GM18861 (cell line): ENCODE results near the gene INPP5A.

ENCODE experiments used
- ATAC-seq: cut with Tn5 transposase; IDR thresholded peaks from one replicate; pipeline ENCODE4 v1.9.1; 2021; ENCODE audit not compliant: unreplicated experiment

INPP5A gene

DNA sequence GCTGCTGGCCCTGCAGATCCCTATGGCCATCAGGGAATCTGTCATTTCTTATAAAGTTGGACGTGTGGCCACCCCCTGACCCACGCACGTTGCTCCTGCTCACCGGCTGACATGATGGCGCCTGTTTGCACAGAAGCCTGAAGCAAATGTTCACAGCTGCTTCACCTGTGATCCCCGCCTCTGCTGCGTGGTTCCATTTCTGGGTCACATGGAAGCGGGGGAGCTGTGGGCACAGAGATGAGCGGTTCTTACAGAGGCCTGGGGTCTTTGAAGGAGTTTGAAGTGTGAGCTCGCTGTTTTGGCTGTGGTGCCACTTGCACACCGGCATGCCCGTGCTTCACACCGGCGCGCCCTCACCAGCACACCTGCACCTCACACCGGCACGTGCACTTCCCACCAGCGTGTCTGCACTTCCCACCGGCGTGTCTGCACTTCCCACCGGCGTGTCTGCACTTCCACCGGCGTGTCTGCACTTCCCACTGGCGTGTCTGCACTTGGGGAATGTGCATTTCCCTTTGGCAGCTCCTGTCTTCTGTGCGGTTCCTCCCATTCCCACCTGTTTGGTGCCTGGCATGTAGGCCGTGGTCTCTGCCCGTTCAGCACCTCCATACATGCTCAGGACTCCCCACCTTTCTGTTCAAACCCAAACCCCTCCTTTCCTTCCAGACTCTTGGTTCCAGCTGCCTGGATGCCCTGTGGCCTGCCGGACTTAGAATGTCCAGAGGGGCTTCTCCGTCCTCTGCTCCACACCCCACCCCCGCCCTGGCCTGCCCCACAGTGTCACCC lies 86.7 kb downstream of the INPP5A start:
- no peak for ATAC-seq

DNA sequence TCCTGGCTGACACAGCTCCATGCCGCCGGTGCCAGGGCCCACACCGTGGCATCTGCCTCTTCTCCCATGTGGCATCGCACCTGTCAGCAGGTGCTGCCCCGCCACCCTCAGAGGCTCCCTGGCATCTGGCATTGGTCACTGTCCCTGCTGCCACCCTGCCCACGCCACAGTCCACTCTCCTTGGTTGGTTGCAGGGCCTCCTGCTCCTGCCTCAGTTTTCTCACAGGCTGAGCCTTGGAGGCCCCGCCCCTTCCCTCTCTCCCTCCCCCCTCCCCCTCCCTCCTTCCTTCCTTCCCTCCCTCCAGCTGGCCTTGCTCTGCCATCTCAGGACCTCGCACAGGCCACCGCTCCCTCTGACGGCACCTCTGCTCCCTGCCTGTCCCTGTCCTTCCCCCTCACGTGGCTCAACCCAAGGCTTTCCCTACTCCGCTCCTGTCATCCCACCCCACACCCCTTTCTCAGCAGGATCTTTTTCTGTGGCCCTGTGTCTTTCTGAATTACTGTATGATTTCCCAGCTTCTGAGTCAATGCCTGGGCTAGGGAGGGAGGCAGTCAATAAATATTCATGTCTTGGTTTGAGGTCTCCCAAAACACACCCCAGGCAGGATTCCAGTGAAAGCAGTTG lies 87.4 kb downstream of the INPP5A start:
- no peak for ATAC-seq

DNA sequence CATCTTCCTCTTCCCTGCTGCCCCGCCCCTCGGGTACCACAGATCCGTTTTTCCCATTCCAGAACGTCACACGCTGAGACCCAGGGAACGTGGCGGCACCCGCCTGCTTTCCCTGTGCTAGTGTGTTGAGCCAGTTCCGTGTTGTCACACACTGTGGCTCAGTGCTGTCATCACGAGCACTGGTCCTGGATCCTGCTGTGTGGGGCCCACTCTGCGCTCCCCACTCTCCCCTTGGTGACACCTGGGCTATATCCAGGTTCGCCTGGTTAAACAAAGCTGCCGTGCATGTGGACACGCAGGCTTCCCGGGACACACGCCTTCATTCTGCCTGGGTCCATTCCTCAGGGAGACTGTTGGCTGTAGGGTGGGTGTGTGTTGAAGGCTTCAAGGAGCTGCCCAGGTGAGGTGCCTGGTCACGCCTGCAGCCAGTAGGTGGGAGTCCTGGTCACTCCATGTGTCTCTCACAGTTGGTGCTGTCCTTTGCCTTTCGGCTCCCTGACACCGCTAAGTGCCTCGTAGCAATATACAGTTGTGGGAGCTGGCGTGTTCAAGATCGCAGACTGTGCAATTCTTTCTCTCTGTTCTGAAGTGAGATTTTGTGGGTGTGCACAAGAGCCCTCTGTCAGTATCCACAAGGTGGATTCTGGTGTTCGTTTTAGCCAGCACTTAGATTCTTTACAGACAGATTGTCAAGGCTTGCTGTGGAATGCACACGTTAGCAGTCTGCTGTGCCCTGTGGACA lies 88.6 kb downstream of the INPP5A start:
- no peak for ATAC-seq

DNA sequence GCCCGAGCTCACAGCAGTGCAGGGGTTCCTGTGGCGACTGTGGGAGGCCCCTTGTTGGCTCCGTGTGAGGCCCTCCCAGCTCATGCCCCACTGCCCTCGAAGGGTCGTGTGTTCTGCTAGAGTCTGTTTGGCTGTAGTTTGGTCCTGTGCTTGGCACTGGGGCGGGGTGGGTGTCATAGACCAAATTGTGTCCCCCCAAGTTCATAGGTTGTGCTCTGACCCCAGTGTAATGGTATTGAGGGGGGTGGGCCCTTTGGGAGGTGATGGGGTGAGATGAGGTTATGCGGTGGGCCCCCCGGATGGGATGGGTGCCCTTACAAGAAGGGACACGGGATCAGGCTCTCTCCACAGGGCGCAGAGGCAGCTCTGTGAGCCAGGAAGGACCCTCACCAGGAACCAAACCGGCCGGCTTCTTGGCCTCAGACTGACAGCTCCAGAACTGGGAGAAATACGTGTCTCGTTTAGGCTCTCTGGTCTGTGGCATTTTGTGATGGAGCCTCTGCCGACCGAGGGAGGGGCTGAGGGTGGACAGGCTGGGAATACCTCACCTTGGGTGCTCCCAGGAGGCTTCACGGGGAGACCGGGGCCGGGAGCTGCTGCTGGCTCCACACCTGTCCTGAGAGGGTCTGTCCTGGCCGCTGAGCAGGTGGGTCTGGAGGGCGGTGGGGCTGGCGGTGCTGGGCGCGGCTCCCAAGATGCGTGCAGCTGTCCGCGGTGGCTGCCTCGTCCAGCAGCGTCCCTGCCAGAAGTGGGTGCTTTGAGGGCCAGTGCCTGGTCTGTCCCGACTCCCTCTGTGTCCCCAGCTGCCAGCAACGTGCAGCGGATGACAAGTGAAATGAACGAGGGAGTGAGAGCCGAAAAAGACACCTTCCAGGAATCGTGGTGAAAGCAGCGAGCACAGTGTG lies 89.4 kb downstream of the INPP5A start:
- ATAC-seq = no peak

DNA sequence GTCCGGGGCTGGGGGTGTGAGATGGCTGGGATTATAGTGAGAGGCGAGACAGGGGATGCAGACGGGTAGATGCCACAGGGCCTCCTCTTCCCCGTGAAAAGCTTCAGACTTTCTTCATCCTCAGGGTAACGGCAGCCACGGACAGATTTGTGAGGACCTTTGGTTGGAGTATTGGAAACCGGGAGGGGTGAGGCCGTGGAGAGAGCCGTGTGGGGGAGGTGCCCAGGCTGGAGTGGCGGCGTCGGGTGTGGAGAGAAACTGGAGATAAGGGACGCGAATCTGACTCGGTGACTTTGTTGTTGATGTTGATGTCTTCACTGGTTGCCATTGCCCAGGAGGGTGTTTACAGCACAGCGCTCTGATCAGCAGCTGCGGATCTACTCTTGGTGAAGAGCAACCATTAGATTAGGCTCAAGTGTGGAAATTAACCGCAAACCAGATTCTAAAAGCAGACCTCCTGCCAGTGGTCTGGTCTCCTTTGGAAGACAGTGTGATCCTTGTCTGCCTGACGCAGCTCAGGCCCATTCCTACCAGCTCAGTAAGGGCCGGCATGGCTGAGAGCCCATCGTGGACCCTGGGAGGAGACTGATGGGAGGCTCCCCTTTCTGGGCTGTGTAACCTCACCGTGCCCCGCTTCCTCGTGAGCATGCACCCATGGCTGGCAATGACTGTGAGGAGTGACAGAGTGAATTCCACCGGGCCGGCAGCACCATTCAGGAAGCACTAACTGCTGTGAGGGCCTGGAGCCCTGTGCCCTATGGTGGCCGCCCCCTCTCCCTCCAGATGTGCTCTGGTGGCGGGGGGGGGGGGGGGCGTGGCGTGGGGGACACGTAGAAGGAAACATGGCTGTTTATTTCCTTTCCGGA lies 90.3 kb downstream of the INPP5A start:
- no peak for ATAC-seq

DNA sequence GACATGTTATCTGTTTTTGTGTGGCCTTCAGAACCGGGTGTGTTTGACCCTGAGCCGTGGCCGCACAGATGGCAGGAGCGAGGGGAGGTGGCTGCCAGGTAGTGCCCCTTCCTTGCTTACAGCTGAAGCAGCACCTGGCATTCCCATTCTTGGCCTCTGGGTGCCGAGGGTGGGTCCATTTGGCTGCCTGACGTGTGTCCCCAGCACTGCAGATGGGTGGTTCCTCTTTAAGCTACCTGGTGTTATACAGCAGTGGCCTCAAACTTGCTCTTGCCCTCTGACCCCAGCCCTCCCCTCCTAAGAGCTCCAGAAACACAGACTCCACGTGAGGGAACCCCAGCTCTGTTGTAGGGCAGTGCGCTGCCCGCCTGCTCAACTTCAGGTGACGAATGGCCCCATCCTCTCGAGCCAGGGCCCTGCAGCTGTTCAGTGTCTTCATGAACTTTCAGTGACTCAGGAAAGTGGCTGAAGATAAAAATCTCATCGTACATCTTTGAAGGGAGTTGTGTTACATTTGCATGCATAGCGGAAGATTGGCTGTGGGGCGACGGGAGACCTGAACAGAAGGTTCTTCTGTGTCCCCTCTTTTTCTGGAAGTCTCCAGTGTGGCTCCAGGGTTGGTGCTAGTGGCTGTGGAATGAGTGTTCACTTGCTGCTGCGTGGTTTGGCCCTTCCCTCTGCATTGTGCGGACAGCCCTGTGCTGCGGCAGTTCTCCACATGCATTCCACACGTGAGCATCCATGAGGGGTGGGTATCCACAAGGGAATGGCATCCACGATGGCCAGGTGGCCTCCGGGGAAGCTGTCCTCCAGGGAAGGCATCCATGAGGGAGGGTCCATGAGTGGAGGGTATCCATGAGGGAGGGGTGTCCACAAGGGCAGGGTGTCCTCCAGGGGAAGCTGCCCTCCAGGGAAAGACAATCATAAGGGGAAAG lies 91.6 kb downstream of the INPP5A start:
- no peak for ATAC-seq

DNA sequence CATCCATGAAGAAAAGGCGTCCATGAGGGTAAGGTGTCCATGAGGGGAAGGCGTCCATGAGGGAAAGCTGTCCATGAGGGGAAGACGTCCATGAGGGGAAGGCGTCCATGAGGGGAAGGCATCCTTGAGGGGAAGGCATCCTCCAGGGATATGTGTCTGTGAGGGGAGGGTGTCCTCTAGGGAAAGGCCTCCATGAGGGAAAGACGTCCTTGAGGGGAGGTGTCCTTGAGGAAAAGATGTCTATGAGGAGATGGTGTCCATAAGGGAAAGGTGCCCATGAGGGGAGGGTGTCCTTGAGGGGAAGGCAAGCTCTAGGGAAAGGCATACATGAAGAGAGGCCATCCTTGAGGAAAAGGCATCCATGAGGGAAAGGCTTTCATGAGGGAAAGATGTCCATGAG lies 92.6 kb downstream of the INPP5A start:
- ATAC-seq = no peak

DNA sequence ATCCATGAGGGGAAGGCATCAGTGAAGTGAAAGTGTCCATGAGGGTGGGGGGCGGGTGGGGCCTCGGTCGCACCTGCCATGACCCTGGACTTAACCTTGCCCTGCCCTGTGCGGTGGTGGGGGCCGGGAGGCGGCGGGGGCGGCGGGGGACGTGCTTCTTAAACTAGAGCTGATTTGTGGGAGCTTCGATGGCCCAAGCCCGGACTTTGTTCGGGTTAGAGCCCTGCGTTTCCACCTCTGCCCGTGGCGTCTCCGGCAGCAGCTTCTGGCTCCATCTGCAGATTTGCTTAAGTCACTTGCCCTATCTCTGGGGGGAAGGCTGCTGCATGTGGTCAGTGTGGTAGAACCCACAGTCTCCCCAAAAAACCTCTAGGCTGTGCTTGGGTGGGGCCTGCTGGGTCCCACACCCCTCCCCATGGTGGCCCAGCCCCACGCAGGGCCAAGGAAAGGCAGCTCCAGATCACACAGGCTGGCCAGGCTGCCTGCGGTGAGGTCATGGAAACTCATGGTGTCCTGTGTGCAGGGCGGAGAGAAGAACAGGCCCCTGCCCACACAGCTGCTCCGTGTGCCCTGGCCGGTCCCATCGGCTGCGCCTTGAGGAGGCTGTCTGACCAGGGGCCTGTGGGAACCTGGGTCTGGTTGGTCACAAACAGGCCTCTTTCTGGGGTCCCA lies 93.2 kb downstream of the INPP5A start:
- no peak for ATAC-seq

DNA sequence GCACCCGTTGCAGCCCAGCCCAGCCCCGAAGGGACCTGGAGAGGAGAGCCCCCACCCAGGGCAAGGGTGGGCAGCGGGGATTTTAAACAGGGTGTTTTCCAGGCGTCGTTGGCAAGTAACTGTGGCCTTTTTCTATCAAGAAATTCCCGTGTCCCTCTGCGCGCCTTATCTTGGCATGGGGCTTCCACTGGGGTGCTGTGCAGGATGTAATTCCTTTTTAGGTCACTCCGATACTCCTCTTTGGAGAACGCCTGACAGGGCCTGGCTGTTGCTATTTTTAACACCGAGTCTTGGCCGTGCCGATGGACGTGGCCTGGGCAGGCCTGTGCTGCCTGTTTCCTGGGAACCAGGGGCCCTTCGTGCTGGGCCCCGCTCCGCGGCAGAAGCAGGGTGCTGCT lies 93.8 kb downstream of the INPP5A start:
- ATAC-seq = no peak

DNA sequence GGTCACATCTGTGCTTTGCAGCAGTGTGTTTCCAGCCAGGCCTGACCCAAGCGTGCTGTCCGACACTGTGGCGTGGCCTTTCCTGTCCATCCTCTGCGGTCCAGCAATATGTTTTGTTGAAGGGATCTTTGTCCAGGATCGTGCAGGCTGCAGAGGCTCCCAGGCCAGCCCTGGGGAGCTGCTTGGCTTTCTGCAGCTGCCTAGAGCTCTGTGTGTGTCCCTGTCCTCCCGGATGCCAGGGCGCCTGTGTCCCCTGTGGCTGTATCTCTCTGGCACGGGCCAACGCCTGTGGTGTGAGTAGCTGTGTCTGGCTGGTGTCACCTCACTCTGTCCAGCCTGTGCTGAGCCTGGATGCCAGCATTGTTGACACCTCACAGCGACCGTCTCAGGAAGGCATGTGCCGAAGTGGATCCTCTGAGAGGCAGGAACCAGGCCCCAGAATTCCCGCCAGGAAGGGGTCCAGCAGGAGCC lies 94.5 kb downstream of the INPP5A start:
- ATAC-seq = no peak

DNA sequence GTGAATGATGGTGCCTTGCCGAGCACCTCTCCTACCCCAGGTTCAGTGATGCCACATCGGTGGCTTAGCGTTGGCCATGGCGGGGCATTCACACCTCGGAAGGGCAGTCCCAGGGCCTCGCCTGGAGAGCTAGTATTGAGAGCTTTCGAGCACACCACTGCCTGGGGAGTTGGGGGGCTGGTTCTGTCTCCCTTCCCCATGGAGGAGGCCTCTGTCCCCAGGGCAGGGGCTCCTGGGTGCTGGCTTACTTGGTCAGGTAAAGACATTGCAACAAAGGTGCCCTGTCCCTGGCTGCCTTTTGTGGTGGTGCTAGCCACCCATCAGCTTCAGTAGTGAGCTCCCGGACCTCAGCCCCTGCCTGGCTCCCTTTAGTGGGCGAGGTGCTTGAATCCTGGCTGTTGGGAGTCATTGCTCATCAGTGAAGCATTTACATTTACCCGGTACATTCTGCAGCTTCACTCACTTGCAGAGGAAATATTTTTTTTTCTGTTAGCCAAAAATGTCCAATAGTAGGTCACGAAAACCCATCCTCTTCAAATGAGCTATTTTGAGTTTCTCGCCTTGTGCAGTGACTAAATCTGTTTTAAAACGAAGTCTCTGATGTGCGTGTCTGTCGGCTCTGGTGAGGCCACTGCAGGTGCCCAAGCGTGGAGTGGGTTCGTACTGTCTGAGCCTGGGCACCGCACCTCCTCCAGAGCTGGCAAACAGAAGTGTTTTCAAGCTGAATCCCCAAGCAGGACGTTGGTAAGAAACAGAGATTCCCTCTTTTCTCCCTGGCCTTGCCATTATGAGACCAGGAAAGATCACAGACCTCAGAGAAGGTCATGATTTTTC lies 95.5 kb downstream of the INPP5A start:
- ATAC-seq = no peak

DNA sequence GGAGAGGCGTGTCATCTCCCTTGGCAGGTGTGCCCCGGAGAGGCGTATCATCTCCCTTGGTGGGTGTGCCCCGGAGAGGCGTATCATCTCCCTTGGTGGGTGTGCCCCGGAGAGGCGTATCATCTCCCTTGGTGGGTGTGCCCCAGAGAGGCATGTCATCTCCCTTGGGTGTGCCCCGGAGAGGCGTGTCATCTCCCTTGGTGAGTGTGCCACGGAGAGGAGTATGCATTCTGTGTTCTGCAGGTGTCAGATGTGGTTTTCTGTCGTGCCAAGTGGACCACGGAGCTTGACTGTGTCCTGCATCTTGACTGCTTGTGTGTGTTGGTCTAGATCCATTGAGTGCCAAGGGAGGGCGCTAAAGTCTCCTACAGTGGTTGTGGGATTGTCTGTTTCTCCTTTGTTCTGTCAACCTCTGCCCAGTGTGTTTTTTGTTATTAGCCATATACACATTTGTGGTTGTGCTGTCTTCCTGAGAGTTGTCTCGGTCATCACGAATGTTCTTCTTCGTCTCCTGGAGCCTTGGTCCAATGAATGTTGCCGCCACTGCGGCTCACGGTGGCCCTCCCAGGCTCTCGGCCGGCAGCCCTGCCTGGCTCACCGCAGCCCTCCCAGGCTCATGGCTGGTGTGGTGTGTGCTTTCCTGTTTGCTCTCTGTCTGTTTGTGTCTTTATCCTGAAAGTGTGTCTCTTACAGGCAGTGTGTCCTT lies 96.8 kb downstream of the INPP5A start:
- no peak for ATAC-seq

DNA sequence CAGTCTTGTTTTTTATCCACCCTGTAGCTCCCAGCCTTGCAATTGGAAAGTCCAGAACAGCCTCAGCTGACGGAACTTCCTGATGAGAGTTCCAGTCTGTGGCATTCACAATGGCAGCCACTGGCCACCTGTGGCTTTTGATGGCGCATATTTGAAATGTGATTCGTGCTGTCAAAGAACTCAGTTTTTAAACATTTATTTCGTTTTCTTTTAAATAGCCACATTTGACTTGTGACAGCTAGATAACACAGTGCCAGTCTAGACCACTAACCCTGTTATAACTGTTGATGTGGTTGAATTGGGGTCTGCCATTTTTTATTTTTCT lies 97.3 kb downstream of the INPP5A start:
- ATAC-seq = no peak

DNA sequence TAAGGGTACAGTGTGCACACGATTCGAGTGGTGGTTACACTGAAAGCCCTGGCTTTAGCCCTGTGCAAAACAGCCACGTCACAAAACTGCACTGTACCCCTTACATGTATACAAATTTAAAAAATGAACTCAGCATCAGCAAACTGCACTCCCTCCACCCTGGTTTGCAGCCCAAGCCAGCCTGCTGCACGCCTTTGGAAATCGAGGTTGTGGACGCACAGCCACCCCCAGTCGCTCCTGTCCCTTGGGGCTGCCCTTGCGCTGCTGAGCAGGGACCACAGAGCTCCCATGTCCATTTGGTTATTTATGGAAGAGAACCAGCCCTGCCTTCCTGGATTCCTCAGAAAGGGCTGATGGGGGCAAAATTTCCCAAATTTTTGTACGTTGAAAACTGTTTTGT lies 98.8 kb downstream of the INPP5A start:
- ATAC-seq = no peak

DNA sequence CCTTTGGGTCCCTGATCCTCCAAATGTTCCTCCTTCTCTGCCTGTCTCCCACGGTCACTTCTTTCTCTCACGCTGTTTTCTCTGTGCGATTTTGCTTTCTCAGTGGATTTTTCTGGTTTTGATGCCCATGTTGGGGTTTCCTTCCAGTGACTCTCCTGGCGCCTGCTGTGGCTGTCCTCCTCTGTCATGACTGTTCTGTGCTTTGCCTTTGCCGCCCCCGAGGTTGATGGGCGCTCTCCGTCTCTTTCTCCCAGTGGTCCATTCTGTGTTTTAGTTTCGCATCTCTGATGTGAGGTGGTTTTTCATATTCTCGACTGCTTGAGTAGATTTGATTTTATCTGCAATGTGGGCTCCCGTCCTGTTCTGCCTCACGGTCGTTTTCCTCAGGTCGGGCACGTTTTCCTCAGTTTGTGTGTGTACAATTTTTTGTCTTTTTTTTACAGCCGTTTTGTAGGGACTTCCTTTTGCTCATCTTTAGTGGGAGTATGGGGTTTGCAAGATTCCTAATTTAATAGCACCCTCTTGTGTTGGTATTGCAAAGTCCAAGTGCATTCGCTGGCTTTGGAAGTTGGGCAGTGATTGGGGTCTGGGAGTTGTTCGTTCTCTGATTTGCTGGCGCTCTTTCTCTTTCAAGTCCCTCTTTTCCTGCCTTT lies 100.0 kb downstream of the INPP5A start:
- ATAC-seq = no peak

DNA sequence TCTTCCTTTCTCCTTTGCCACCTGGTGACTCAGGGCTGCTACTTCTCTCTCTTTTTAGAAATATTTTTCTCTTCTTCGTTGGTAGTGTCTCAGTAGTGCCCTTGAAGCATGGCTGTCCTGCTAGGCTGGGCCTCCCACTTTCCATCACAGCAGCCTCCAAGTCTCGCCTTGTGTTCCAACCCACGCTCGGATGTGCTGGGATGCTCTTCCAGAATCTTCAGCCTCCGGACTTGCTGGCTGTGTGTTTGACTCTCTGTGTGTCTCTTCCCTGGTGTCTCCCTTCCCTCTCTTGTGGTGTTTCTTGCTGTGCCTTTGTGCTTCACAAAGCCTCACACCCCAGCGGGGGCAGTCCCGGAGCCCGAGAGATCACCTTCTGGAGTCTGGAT lies 100.5 kb downstream of the INPP5A start:
- no peak for ATAC-seq

DNA sequence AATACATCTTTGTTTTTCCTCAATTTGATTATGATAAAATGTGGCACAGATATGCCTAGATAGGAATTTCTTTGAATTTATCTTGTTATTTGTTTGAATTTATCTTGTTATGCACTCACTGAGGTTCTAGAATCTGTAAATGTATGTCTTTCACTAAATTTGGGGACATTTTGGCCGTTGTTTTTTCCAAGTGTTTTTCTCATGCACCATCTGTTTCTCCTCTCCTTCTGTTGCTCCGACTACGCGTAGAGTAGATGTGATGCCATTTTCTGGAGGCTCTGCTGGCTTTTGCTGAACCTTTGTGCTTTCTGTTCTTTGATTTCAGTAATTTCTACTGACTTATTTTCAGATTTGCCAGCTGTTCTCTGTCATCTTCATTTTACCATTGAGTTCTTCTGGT lies 101.9 kb downstream of the INPP5A start:
- no peak for ATAC-seq
